ENCODE data around the gene CYSTM1. TPM values are rescaled to one million over a fixed set of nuclear protein-coding genes. Genes with fewer than 3 reads are reported as not detected.

The CYSTM1 gene
- total and polyA plus RNA-seq, 2 of the 8 experiments (the other 6 are each of a cell fraction or from before 2014, with no cell fraction given): 25.0 to 47.8 TPM

DNA sequence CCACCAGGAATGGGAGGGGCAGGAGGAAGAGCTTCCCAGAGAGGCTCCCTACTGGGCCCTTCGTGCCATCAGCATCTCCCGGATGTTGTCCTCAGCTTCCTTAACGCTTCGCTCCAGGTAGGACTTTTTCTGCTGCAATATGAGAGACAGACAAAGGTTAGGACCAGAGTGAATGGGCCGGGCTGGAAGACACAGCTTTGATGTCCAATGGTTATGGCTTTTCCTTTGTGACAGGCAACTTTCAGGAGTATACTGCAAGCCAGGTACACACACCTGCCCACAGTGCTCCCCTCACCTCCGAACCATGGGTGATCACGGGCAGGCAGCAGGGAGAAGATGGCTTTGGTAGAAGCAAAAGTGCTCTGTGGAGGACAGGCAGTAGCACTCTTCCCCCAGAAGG lies 70.9 kb downstream of the CYSTM1 start:
- Histone ChIP-seq H3K18ac (ENCODE audit: extremely low read depth, low read length) (no peak overlapping the region), H2BK5ac (ENCODE audit: low read depth, low read length) (no peak overlapping the region), H3K4me2 (ENCODE audit: insufficient read depth in 1 of 2, low read depth in 2 of 2, low read length in 2 of 2) (no peak overlapping the region), H3K23ac (ENCODE audit: insufficient read length) (no peak overlapping the region), H3K36me3 (ENCODE audit: control insufficient read depth in 2 of 4, insufficient read depth in 4 of 4, low read length in 3 of 4) (no peaks in the 10 kb centered on the region), H3K27ac (ENCODE audit: low read depth, low read length) (no peak overlapping the region), H2BK120ac (replicated peaks; ENCODE audit: low read depth, low read length) (no peak overlapping the region), H3K9me3 (ENCODE audit: insufficient read depth in 2 of 2, low read depth in 1 of 2, low read length in 1 of 2) (no peaks in the 10 kb centered on the region), H3K4ac (replicated peaks; ENCODE audit: insufficient read length, low read depth, low read length) (no peak overlapping the region), H3K4me1 (replicated peaks in 1 of 4; ENCODE audit: control insufficient read depth in 3 of 4, insufficient read depth in 4 of 4, low read length in 3 of 4) (peaks cover 5 to 17% (median 12%) of the 10 kb centered on the region in 4 experiments; a peak in 6 of 7 replicates), H3K23me2 (ENCODE audit: low read depth, low read length) (no peaks in the 10 kb centered on the region), H3K79me1 (ENCODE audit: low read depth, low read length) (no peaks in the 10 kb centered on the region; the same call in 1 of the 2 replicates), H3K9ac (replicated peaks in 1 of 4; ENCODE audit: extremely low read depth in 1 of 4, low read depth in 3 of 4, low read length in 3 of 4) (no peak overlapping the region), H2AK5ac (ENCODE audit: low read depth, low read length) (no peak overlapping the region), H2BK15ac (ENCODE audit: low read length) (no peak overlapping the region), H4K8ac (ENCODE audit: extremely low read depth, insufficient read depth, low read length) (no peak overlapping the region), H2BK20ac (ENCODE audit: low read length) (no peak overlapping the region), H4K5ac (ENCODE audit: insufficient read length, low read depth, low read length) (no peak overlapping the region), H3K14ac (ENCODE audit: insufficient read length) (no peak overlapping the region), H4K91ac (replicated peaks; ENCODE audit: insufficient read length, low read length) (no peak overlapping the region), H2BK12ac (ENCODE audit: low read depth, low read length) (no peak overlapping the region), H2AFZ (ENCODE audit: low read length) (no peak overlapping the region), H3K4me3 (ENCODE audit: extremely low read depth in 1 of 4, insufficient read depth in 2 of 4, low read depth in 3 of 4, low read length in 4 of 4) (no peak overlapping the region), H3K56ac (replicated peaks; ENCODE audit: insufficient read length, low read depth, low read length) (no peak overlapping the region), H4K20me1 (replicated peaks in 1 of 2; ENCODE audit: control insufficient read depth in 1 of 2, insufficient read depth in 2 of 2, low read length in 2 of 2) (peaks cover 4 to 6% of the 10 kb centered on the region in 2 experiments), H3K79me2 (ENCODE audit: control insufficient read depth in 1 of 2, insufficient read depth in 2 of 2, low read length in 2 of 2) (peaks cover 0 to 5% of the 10 kb centered on the region in 2 experiments; a peak in 1 of 4 replicates), H3K27me3 (replicated peaks in 1 of 4; ENCODE audit: control insufficient read depth in 3 of 4, extremely low read depth in 1 of 4, insufficient read depth in 3 of 4, low read length in 3 of 4) (no peaks in the 10 kb centered on the region)
- no peak for DNase-seq (ENCODE audit: low read depth in 1 of 2, low spot score in 2 of 2)
- FAIRE-seq: no peak
- POLR2A ChIA-PET (ENCODE audit: partially characterized antibody): interaction anchor here (0.8 to 8.0 kb wide), 4 partner anchors 9 to 110 kb away, joined by 3 to 64 read pairs (median 3); partner anchors contain the start of gene HBEGF
- CTCF ChIA-PET (ENCODE audit: partially characterized antibody): interaction anchor here (0.6 to 25.9 kb wide), 17 partner anchors 8 to 177 kb away, joined by 3 to 676 read pairs (median 6); partner anchors contain the start of genes HBEGF and SLC4A9
- WGBS, 2 experiments (ENCODE audit: extremely low coverage in 1 of 2, insufficient coverage in 1 of 2, insufficient read length in 1 of 2, insufficient replicate concordance in 2 of 2, low coverage in 1 of 2, low lambda C conversion rate in 2 of 2, missing lambda C conversion rate in 1 of 2): 82% methylated on average over 7 of the region's 7 CpGs; no CpG with 5 or more reads in 1 of the 2 experiments
- TF ChIP-seq CBX8 (IDR thresholded peaks at IDR 0.05; ENCODE audit: borderline replicate concordance, low read depth, low read length) (no peak), YY1 (IDR thresholded peaks at IDR 0.05; ENCODE audit: low read depth, low read length) (no peak), RFX5 (IDR thresholded peaks at IDR 0.05; ENCODE audit: borderline replicate concordance, low read depth, low read length) (no peak), EZH2 (IDR thresholded peaks at IDR 0.05; ENCODE audit: low read depth, low read length, severe bottlenecking) (no peak)

Data from H1 (cell line).